ENCODE measurements around the gene TIPARP. TPM values are rescaled to one million over a fixed set of nuclear protein-coding genes. Genes with fewer than 3 reads are reported as not detected.

The TIPARP gene
- total and polyA plus RNA-seq, 2 of the 8 experiments (the other 6 are each of a cell fraction or from before 2014, with no cell fraction given): 1.6 to 5.8 TPM

- POLR2A ChIA-PET (ENCODE audit: partially characterized antibody): no interaction called here
- peaks cover 0 to 3% (median 0%) of the 10 kb centered on the region in 4 experiments; a peak in 1 of 7 replicates for H3K4me1 ChIP-seq (replicated peaks in 1 of 4; ENCODE audit: control insufficient read depth in 3 of 4, insufficient read depth in 4 of 4, low read length in 3 of 4)
- H3K23ac ChIP-seq (ENCODE audit: insufficient read length): no peak overlapping the region
- H2AK5ac ChIP-seq (ENCODE audit: low read depth, low read length): no peak overlapping the region
- no peak overlapping the region for H2BK15ac ChIP-seq (ENCODE audit: low read length)
- FAIRE-seq (no peak), DNase-seq (ENCODE audit: low read depth in 1 of 2, low spot score in 2 of 2) (no peak)
- no peak overlapping the region for H3K27ac ChIP-seq (ENCODE audit: low read depth, low read length)
- no peaks in the 10 kb centered on the region for H3K9me3 ChIP-seq (ENCODE audit: insufficient read depth in 2 of 2, low read depth in 1 of 2, low read length in 1 of 2)
- no peak overlapping the region for H2BK120ac ChIP-seq (replicated peaks; ENCODE audit: low read depth, low read length)
- no peak overlapping the region for H2BK20ac ChIP-seq (ENCODE audit: low read length)
- H2BK5ac ChIP-seq (ENCODE audit: low read depth, low read length): no peak overlapping the region
- peaks cover 4% of the 10 kb centered on the region; the same call in 1 of the 2 replicates for H3K79me1 ChIP-seq (ENCODE audit: low read depth, low read length)
- no peak overlapping the region for H3K4me2 ChIP-seq (ENCODE audit: insufficient read depth in 1 of 2, low read depth in 2 of 2, low read length in 2 of 2)
- no peak overlapping the region for H3K4ac ChIP-seq (replicated peaks; ENCODE audit: insufficient read length, low read depth, low read length)
- H3K14ac ChIP-seq (ENCODE audit: insufficient read length): no peak overlapping the region
- H3K79me2 ChIP-seq (ENCODE audit: control insufficient read depth in 1 of 2, insufficient read depth in 2 of 2, low read length in 2 of 2): peaks cover 0 to 28% of the 10 kb centered on the region in 2 experiments; a peak in 2 of 4 replicates
- H3K27me3 ChIP-seq (replicated peaks in 1 of 4; ENCODE audit: control insufficient read depth in 3 of 4, extremely low read depth in 1 of 4, insufficient read depth in 3 of 4, low read length in 3 of 4): no peaks in the 10 kb centered on the region
- no peaks in the 10 kb centered on the region for H3K23me2 ChIP-seq (ENCODE audit: low read depth, low read length)
- no peak overlapping the region for H4K5ac ChIP-seq (ENCODE audit: insufficient read length, low read depth, low read length)
- H2BK12ac ChIP-seq (ENCODE audit: low read depth, low read length): no peak overlapping the region
- H3K9ac ChIP-seq (replicated peaks in 1 of 4; ENCODE audit: extremely low read depth in 1 of 4, low read depth in 3 of 4, low read length in 3 of 4): no peak overlapping the region
- CTCF ChIA-PET (ENCODE audit: partially characterized antibody): interaction anchor here (1.2 kb wide), 1 partner anchor 11 kb away, joined by 3 read pairs; no protein-coding TSS in a partner anchor
- no peaks in the 10 kb centered on the region for H4K20me1 ChIP-seq (replicated peaks in 1 of 2; ENCODE audit: control insufficient read depth in 1 of 2, insufficient read depth in 2 of 2, low read length in 2 of 2)
- no peak overlapping the region for H4K91ac ChIP-seq (replicated peaks; ENCODE audit: insufficient read length, low read length)
- H2AFZ ChIP-seq (ENCODE audit: low read length): no peak overlapping the region
- H3K4me3 ChIP-seq (ENCODE audit: extremely low read depth in 1 of 4, insufficient read depth in 2 of 4, low read depth in 3 of 4, low read length in 4 of 4): no peak overlapping the region
- H4K8ac ChIP-seq (ENCODE audit: extremely low read depth, insufficient read depth, low read length): no peak overlapping the region
- no peak overlapping the region for H3K56ac ChIP-seq (replicated peaks; ENCODE audit: insufficient read length, low read depth, low read length)
- no peaks in the 10 kb centered on the region for H3K36me3 ChIP-seq (ENCODE audit: control insufficient read depth in 2 of 4, insufficient read depth in 4 of 4, low read length in 3 of 4)
- H3K18ac ChIP-seq (ENCODE audit: extremely low read depth, low read length): no peak overlapping the region
- no peak for TF ChIP-seq POU5F1 (IDR thresholded peaks at IDR 0.05; ENCODE audit: low read depth, low read length)
- TF ChIP-seq GABPA (IDR thresholded peaks at IDR 0.05; ENCODE audit: borderline replicate concordance, insufficient read depth, low read length): no peak
- no peak for TF ChIP-seq CTCF (IDR thresholded peaks at IDR 0.05; ENCODE audit: control extremely low read depth in 1 of 3, insufficient read depth in 1 of 3, low read depth in 1 of 3, low read length in 3 of 3)
- TF ChIP-seq HDAC2 (IDR thresholded peaks at IDR 0.05; ENCODE audit: borderline replicate concordance in 1 of 2, low read depth in 2 of 2, low read length in 2 of 2): no peak
Observed at GRCh38 chr3:156687023-156687422, 12.6 kb downstream of the TIPARP start.
